Measurements from ENCODE around the gene RNASE12.

The RNASE12 gene, protein sequence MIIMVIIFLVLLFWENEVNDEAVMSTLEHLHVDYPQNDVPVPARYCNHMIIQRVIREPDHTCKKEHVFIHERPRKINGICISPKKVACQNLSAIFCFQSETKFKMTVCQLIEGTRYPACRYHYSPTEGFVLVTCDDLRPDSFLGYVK

DNA sequence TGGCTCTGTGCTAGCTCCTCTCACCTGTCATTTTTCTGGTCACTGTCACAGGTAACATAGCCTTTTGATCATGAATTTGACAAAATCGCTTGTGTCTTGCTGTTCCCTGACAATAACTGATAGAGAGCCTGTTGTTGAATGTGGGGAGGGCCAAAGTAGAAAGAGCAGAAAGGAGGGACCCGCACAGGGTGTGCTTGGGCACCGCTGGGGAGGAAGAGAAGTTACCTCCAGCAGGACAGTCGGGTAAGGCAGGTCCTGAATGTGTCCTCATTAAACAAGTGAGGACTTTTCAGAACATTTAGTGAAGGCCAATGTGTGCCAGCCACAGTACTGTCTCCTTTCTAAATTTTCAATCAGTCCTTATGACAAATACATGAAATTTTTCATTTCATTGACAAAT is at the start of gene RNASE12:
Gene RNASE12 (minus strand): TSS at position 142 of the 400 bp plus-strand sequence. CDS start 653 bp downstream, outside the sequence.
- H3K4me3 ChIP-seq (ENCODE audit: low read depth, low read length), result peak within 1 kb of the TSS; percentile 39
- TF ChIP-seq, protein P1, sequence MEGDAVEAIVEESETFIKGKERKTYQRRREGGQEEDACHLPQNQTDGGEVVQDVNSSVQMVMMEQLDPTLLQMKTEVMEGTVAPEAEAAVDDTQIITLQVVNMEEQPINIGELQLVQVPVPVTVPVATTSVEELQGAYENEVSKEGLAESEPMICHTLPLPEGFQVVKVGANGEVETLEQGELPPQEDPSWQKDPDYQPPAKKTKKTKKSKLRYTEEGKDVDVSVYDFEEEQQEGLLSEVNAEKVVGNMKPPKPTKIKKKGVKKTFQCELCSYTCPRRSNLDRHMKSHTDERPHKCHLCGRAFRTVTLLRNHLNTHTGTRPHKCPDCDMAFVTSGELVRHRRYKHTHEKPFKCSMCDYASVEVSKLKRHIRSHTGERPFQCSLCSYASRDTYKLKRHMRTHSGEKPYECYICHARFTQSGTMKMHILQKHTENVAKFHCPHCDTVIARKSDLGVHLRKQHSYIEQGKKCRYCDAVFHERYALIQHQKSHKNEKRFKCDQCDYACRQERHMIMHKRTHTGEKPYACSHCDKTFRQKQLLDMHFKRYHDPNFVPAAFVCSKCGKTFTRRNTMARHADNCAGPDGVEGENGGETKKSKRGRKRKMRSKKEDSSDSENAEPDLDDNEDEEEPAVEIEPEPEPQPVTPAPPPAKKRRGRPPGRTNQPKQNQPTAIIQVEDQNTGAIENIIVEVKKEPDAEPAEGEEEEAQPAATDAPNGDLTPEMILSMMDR (IDR thresholded peaks at IDR 0.05; ENCODE audit: low read depth, low read length), result no peak

DNA sequence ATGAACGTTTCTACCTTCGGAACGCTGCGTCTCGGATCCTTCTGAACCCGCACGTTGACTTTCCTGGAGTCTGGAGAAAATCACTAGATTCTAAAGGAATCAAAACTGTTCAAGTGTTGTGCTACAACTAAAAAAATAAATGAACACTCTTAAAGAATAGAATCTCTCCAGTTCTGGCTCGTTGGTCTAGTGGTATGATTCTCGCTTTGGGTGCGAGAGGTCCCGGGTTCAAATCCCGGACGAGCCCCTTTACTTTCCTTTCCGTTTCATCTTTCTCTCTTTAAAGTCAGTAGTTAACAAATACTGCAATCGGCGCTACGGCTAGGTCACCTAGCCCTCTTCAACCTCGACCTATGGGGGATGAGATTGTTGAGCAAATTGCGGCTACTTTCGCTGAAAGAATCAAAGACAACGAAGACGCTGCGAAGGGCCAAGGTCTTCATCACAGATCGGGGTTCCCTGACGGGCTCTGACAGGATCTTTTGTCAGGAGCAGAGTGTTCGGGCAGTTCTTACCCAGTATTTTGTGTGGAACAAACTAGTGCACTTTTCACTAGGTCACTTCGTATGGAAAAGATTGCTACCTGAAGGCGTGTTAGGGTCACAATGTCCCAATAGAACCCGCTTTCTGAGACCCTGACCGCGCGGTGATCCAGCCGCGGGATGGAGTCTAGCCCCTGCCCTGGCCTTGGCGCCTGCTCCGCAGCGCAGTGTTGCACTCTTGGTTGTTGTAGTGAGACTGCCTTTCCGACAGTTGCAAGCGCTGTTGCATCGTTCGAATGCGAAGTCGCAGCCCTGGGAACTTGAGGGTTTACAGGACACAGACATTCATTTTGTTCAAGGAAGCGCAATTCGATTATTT is 41.9 kb upstream of the RNASE12 start:
- TF ChIP-seq, protein P1 (IDR thresholded peaks at IDR 0.05; ENCODE audit: low read depth, low read length), result no peak
- peak overlapping the region; percentile 50 for H3K4me3 ChIP-seq (ENCODE audit: low read depth, low read length)

DNA sequence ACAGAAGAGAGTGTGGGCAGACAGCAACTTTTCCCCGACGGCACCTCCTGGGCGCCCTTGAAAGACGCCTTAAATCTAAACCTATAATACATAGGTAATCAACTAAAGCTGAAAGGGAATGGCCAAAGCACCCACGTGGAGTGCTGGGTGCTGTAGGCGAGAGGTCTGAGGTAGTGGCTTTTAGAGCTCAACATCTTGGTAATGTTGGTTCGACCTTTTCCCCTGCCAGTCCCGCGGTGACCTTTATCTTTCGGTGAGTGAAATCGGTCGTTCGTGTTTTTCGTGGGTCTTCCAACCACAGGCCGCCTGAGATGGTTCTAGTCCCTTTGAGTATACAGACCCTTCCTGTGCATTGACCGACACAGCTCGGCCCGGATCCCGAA is 41.3 kb upstream of the RNASE12 start:
- H3K4me3 ChIP-seq (ENCODE audit: low read depth, low read length), result peak overlapping the region; percentile 50
- TF ChIP-seq, protein P1 (IDR thresholded peaks at IDR 0.05; ENCODE audit: low read depth, low read length), result no peak

DNA sequence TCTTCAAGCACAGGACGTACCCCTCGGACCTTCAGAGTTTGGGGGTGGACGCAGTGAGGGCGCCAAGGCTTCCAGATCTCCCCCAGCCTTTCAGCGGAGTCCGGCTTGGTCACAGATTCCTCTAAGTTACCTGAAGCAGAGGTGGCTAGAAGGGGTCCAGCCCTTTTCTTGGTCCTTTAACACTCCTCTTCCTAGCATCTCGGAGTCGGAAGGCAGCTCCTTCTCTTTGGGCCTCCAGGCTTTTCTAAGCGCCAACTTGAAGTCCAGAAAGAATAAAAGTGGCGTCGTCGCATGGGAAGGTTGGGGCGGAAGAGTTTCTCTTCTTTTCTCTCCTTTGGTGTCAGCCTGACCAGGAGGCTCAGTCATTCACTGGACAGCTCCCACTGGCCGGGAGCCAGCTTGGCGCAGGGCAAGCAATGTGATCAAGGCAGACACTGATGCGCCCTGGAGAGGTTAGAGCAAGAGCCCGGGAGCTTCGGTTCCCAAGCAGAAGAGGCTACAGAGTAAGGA is 40.8 kb upstream of the RNASE12 start:
- TF ChIP-seq, protein P1 (IDR thresholded peaks at IDR 0.05; ENCODE audit: low read depth, low read length), result no peak
- H3K4me3 ChIP-seq (ENCODE audit: low read depth, low read length), result peak overlapping the region; percentile 45

DNA sequence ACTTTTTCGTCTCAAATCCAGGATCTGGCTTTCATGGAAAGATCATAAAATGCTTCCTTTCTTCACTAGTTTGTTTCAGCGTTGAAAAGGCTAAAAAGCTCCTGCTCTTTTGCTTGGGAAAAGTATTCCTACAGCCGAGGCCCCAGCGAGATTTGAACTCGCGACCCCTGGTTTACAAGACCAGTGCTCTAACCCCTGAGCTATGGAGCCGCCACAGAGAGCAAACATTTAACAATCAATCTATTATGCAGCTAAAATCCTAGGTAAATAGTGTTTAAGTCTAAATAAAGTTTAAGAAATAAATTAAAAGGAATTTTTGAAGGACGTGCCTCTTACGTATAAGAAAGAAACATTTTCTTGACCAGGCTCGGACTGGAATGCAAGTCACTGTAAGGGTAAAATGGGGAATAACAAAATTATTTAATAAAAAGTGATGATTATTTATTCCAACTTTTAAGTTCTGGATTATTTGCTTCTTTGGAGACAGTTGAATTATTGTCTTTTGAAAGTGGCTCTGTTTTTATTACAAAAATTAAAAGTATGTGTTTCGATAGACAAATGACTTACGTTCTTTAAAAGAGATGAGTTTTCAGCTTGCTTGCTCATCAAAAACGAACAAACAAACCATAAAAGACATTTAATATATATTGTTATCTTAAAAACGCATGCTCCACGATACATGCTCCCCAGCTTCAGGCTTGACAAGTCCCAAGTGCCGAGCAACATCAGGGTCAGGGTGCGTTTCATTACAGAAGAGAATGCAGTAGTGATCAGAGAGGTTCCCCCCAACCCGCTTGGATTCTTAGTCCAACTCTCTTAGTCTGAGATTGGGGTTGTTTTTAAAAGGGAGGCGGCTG is 40.1 kb upstream of the RNASE12 start:
- TF ChIP-seq, protein P1 (IDR thresholded peaks at IDR 0.05; ENCODE audit: low read depth, low read length), result no peak
- H3K4me3 ChIP-seq (ENCODE audit: low read depth, low read length), result peak overlapping the region; percentile 49

DNA sequence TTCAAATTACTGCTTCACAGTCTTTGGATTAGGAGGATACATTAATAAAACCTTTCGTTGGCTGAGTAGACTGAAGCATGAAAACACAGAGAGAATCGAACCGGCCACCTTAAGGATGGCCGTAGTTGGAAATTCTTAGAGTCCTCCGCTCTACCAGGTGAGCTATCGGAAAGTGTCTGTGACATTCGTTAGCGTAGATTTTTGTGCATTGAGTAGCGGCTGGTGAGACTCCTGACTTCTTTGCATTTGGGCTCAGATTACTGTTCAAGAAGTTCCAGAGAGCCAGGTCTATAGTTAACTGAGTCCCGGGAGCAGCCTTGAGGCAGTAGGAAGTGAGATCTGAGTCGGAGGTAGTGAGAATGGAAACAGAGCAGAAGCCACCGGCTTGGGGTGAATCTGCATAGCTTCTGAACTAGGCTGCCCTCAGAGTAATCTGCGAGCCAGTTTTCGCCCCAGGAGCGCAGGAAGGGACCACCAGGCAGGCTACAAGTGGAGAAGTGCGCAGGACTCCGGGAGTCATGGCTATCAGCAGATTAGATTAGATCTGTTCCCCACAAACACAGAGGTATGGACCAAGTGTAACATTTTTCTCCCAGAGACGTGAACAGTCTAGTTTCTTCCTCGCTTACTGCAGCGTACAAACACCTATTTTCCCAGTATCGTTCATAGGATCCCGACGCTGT is 39.3 kb upstream of the RNASE12 start:
- TF ChIP-seq, protein P1 (IDR thresholded peaks at IDR 0.05; ENCODE audit: low read depth, low read length), result no peak
- H3K4me3 ChIP-seq (ENCODE audit: low read depth, low read length), result peak overlapping the region; percentile 49
